Keratinocyte (primary cell): ENCODE measurements around the gene CDK15.

ENCODE experiments used
- CTCF ChIP-seq, 3 experiments: IDR thresholded peaks in 1 of 3; conservative IDR thresholded peaks in 1 of 3; optimal IDR thresholded peaks in 1 of 3; 2 replicates in 2 of 3; 3 replicates in 1 of 3; pipeline versions ENCODE3 to v1.5.1; 2011; ENCODE audit warnings: low read length in 3 of 3, mild to moderate bottlenecking in 3 of 3, moderate library complexity in 2 of 3, control low read depth in 1 of 3, inconsistent platforms in 1 of 3; ENCODE audit not compliant: insufficient read depth in 2 of 3; ENCODE audit errors: extremely low read depth in 1 of 3
- EZH2 ChIP-seq: IDR thresholded peaks from one replicate; pipeline ENCODE4 v1.6.1; 2012; ENCODE audit warnings: inconsistent platforms, mild to moderate bottlenecking, low read length, moderate library complexity

GRCh38 chr2:201777869-201778268 lies 28.5 kb upstream of the CDK15 start:
- no peak for TF ChIP-seq EZH2
- no peak for TF ChIP-seq CTCF (optimal IDR thresholded peaks at IDR 0.05 in 1 of 3, IDR thresholded peaks at IDR 0.05 in 1 of 3, conservative IDR thresholded peaks at IDR 0.05 in 1 of 3; ENCODE audit: extremely low read depth in 1 of 3, insufficient read depth in 2 of 3, low read length in 3 of 3)
